ENCODE data around the gene CLIC2.

Gene CLIC2

DNA sequence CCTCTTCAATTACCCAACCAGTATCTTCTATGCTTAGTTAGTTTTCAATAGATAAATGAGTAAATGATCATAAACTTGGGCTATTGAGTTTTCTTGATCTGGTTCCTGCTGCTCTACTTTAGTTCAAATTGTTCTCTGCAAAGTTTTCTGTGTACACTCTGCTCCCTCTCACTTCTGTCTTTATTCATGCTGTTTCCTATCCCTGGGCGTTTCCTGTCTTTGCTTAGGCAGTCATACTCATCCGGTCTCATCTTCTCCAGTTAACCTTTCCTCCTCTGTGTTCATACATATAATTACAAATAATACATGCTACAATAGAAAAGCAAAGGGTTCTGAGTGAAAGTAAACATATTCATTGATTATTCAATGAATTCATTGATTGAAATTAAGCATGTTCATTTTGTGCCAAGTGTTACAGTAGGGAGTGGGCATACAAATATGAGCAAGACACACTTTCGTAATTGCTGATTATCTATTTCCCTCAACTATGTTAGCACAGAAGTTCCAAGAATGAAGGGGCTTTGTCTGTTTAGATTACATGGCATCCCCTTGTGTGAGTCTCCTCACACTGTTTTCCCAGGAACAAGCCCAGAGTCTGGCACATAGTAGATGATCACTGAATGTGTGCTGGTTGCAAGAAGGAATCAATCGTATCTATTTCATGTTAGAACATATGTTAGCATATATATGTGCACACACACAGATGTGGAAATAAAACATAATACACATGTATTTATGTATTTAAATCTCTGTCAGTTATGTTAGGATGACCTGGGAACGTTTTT, 71.3 kb downstream of the CLIC2 start:
- DNase-seq (ENCODE audit: low read depth, low spot score): no peak

DNA sequence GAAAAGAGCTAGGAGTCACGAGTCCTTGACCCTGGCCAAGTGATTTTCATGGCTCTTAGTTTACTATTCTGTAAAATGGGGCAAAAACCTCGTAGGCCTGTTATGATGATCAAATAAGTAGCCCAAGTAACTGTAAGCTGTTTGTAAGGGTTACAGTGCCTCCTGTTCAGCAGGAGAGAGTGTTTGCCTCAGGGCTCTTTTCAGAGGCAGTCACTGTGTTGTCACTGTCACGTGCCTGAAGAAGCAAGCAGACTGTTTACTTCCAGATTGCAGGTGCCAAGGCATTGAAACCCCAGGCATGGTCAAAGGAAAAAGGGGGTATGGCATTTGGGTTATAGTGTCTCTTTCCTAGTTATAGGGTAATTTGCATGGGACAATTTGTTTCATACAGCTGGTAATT, 74.7 kb downstream of the CLIC2 start:
- DNase-seq (ENCODE audit: low read depth, low spot score): no peak

DNA sequence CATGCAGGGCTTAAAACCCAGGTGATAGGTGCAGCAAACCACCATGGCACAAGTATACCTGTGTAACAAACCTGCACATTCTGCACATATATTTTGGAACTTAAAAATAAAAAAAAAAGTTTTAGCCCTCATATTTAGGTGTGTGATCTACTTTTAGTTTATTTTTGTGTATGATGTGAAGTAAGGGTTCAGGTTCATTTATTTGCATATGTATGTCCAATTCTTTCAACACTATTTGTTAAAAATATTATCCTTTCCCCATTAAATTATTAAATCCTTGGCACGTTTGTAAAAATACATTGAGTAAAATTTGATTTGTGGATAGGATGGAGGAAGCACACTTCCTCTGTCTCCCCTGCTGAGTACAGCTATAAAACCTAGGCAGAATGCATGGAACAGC, 83.0 kb downstream of the CLIC2 start:
- no peak for DNase-seq (ENCODE audit: low read depth, low spot score)

DNA sequence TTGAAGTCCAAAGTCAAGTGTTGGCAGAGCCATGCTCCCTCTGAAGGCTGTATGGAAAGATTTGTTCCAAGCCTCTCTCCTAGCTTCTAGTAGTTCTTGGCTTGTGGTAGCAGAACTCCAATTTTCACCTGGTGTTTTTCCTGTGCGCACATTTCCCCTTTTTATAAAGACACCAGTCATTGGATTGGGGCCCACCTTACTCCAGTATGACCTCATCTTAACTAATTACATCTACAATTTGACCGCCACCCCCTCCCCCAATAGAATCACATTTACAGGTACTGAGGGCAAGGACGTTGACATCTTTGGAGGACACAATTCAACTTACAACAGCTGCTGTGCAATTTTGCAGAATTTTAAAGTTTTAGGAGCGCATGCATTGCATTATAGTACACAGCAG, 86.9 kb downstream of the CLIC2 start:
- no peak for DNase-seq (ENCODE audit: low read depth, low spot score)

DNA sequence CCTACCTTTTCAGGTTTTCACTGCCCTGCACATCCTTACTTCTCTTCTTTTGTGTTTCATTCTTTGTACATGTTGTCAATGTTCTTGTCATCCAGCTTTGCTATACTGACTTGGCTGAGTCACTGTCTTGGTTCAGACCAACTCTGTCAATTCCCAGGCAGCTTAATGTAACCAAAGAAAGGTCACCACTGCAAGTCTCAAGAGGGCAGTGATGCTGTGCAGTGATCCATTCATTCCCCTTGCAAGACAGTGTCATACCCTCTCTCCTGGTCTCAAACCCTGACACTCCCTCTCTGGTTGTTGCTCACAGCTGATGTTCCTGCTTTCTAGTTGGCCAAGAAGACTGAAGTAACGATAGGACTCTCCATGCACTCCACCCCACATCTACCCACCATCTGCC, 87.7 kb downstream of the CLIC2 start:
- DNase-seq (ENCODE audit: low read depth, low spot score): no peak

DNA sequence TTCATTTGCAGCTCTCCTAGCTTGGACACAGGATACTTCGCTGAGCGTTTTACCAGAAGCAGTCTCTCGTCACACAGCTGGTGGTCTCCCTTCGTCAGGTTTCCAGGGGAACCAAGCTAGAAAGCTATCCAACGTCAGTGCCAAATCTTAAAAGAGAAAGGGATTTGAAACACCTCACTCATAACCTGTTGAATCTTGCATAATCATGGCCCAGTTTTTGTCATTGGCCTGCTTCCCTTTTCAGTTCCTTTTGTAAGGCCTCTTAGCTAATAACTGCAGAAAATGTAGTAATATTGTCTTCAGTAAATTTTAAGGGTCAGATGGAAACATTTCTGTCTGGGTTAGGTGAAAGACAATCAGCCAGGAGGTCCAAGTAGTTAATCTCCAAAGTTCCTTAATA, 92.1 kb downstream of the CLIC2 start:
- DNase-seq (ENCODE audit: low read depth, low spot score): no peak

DNA sequence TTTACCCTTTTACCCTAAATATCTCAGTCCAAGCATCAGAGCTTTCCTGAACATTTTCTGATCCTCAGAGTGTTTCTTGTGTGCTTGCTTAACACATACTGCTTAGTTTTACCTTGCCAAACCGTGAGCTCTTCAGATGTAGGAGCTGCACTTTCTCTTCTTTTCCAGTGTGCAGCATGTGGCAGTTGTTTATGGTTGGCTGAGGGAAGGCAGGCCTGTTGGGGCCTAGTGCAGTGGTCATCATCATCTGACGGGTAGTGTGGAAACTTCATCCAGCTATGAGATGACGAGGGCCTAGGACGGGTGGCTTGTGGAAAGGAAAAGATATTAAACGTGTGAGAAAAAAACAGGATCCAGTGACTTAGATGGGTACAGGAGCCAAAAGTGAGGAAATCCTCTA, 96.7 kb downstream of the CLIC2 start:
- DNase-seq (ENCODE audit: low read depth, low spot score): no peak

DNA sequence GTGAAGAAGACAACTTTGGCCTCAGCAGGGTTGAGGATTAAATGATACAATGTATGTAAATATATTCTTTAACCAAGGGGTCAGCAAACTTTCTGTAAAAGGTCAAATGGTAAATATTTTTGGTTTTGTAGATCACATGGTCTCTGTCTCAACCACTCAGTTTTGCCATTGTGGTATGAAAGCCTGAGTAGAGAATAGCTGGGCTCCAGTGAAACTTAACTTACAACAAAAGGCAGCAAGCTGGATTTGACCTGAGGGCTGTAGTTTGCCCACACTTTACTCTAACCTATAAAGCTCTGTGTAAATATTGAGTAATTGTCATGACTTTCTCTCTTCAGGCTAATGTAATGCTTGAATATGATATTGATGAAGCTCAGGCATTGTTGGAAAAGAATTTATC, 98.5 kb downstream of the CLIC2 start:
- DNase-seq (ENCODE audit: low read depth, low spot score): no peak

DNA sequence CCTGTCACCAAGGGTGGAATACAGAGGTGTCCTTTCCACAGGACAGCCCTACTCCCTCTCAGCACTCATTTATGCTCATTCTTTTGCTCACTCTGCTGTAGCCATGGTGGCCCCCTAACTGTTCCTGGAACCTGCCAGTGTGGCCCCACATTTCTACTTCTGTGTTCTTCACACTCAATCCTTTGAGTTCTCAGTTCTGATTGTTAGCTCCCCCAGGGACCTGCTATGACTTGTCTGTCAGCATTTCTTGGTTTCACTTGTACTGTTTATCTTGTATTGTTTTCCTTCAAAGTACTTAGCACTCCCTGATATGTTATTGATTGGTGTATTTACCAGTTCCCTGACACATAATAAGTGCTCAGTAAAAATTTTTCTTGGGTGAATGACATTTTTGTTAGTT, 103.3 kb downstream of the CLIC2 start:
- DNase-seq (ENCODE audit: low read depth, low spot score): no peak
